ENCODE results near the gene ZNF180. TPM values are rescaled to one million over a fixed set of nuclear protein-coding genes. Genes with fewer than 3 reads are reported as not detected.

The ZNF180 gene
- total RNA-seq = 10 to 100 TPM in 1 of 4 donors, 1 to 10 TPM in 3; 6.4 to 59.7 (median 8.4) TPM

DNA sequence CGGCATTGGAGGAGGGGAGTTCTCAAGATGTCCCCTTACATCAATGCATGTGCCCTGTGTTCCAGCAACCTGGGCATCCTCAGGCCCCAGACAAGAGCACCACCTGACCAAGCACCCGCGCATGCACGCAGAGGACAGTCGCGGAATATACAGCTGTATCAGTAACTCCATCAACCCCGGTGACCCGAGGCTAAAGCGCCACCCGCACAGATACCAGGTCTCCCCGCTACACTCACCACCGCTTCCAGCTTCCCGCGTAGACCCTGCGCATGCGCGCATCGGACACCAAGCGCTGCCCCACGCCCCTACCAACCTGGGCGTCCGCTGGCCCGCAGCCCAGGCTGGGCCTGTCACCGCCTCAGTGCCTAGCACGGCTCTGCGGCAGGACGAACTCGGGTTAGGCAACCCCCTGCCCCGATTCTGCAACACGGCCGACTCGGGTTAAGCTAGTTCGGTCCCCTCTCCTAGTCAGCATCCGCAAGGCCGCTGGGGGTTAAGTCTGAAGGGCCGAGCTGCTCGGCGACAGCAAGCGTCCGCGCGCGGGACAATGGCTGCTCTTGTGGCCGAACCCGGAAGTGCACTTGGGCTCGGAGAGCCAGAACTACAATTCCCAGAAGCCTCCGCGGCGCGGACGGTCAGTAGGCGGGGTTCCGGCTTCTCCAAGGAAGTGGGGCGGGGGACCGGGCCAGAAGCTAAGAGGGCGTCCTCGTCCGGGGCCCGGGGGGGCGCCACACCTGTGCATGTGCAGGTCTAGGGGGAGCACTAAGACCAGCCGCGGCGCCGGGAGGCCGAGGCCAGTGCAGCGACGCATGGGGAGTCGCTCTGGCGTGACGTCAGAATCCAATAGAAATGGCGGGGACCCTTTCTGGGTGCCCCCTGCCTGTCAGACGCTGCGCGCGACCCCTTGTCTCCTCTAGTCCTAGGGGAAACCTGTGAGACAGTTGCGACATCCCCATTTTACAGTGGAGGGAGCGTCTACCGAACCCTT, at the start of gene ZNF180:
ZNF180 (minus strand) TSS at position 561 of the 988 bp plus-strand sequence. CDS start 3,188 bp downstream, outside the sequence.
- Histone ChIP-seq H3K36me3 (peaks cover 0 to 26% (median 13%) of the 10 kb centered on the region in 4 donors), H3K9me3 (peaks cover 16 to 24% of the 10 kb centered on the region in 2 donors), H3K27ac (peak within 1 kb of the TSS; percentile 83 to 86 (median 86)), H3K4me3 (peak within 1 kb of the TSS; percentile 62 to 80 (median 68)), H3K27me3 (peaks cover 9% of the 10 kb centered on the region), H3K4me1 (peaks cover 3 to 14% (median 11%) of the 10 kb centered on the region in 4 donors)
- 0% methylated on average over 3 to 52 of the region's 78 CpGs for WGBS, 2 donors (ENCODE audit: low coverage in 1 of 2)
- peak; percentile 96 for DNase-seq
- peak; percentile 61 to 98 (median 75) for TF ChIP-seq CTCF (IDR thresholded peaks at IDR 0.05)
- TF ChIP-seq POLR2A (IDR thresholded peaks at IDR 0.05) = peak; percentile 86
- peak; percentile 52 to 93 (median 81) for TF ChIP-seq POLR2AphosphoS5 (IDR thresholded peaks at IDR 0.05)
- TF ChIP-seq EP300 (IDR thresholded peaks at IDR 0.05; ENCODE audit: low read depth) = no peak
- intact Hi-C loops (cut with DNase I; ENCODE audit: low total_unique reads) = no loop called here
- in situ Hi-C loops (cut with MboI; ENCODE audit: low pct_ligation_motif_present in 1 of 4, low pct_unique_long_range_greater_than_20kb in 1 of 4, low sequenced_read_pairs in 3 of 4) = no loop called here

DNA sequence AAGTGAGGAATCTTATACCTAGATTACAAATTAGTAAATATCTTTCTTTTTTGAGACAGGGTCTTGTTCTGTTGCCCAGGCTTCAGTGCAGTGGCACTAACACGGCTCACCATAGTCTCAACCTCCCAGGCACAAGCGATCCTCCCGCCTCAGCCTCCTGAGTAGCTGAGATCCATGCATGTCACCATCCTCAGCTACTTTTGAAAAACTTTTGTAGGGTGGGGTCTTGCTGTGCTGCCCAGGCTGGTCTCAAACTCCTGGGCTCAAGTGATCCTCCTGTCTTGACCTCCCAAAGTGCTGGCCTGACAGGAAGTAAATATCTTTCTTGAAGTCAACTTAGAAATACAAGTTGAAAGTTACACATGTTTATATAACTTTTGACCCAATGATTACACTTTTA, 49.2 kb upstream of the ZNF180 start:
- Histone ChIP-seq H3K4me3 (no peak overlapping the region), H3K4me1 (peaks cover 0 to 5% (median 0%) of the 10 kb centered on the region in 4 donors), H3K27me3 (no peaks in the 10 kb centered on the region), H3K9me3 (no peaks in the 10 kb centered on the region), H3K36me3 (no peaks in the 10 kb centered on the region), H3K27ac (no peak overlapping the region)
- intact Hi-C loops (cut with DNase I; ENCODE audit: low total_unique reads) (no loop called here), in situ Hi-C loops (cut with MboI; ENCODE audit: low pct_ligation_motif_present in 1 of 4, low pct_unique_long_range_greater_than_20kb in 1 of 4, low sequenced_read_pairs in 3 of 4) (no loop called here)
- no peak for DNase-seq
- no peak for TF ChIP-seq EP300 (IDR thresholded peaks at IDR 0.05; ENCODE audit: low read depth)
- no peak for TF ChIP-seq CTCF (IDR thresholded peaks at IDR 0.05)
- no peak for TF ChIP-seq POLR2AphosphoS5 (IDR thresholded peaks at IDR 0.05)
- 96 to 100% methylated on average over 2 to 3 of the region's 3 CpGs for WGBS, 2 donors (ENCODE audit: low coverage in 1 of 2)

- H3K4me1 ChIP-seq = peaks cover 0 to 1% (median 0%) of the 10 kb centered on the region in 4 donors
- intact Hi-C loops (cut with DNase I; ENCODE audit: low total_unique reads) (no loop called here), in situ Hi-C loops (cut with MboI; ENCODE audit: low pct_ligation_motif_present in 1 of 4, low pct_unique_long_range_greater_than_20kb in 1 of 4, low sequenced_read_pairs in 3 of 4) (no loop called here)
- TF ChIP-seq POLR2AphosphoS5 (IDR thresholded peaks at IDR 0.05) = no peak
- TF ChIP-seq CTCF (IDR thresholded peaks at IDR 0.05) = no peak
- no peaks in the 10 kb centered on the region for H3K27me3 ChIP-seq
- no peak overlapping the region for H3K4me3 ChIP-seq
- 82 to 100% methylated on average over 1 to 4 of the region's 4 CpGs for WGBS, 2 donors (ENCODE audit: low coverage in 1 of 2)
- no peak for DNase-seq
- no peaks in the 10 kb centered on the region for H3K36me3 ChIP-seq
- no peaks in the 10 kb centered on the region for H3K9me3 ChIP-seq
- no peak overlapping the region for H3K27ac ChIP-seq
Observed at GRCh38 chr19:44548736-44549135, 48.4 kb upstream of the ZNF180 start.

DNA sequence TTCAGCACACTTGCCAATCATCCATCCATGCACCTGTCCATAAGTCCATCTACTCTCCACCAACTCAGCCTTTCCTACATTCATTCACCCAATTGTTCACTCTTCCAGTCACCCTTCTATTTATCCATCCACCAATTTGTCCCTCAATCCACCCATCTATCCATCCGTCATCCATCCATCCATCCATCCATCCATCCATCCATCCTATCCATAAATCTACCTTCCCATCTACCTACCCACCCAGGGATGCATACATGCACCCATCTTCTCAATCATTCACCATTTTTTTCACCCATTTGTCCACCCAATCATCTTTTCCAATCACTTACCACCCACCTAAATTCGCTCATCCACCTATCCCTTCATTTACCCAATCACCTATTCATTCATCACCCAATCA, 43.7 kb upstream of the ZNF180 start:
- in situ Hi-C loops (cut with MboI; ENCODE audit: low pct_ligation_motif_present in 1 of 4, low pct_unique_long_range_greater_than_20kb in 1 of 4, low sequenced_read_pairs in 3 of 4) (no loop called here), intact Hi-C loops (cut with DNase I; ENCODE audit: low total_unique reads) (no loop called here)
- H3K27ac ChIP-seq = no peak overlapping the region
- WGBS, 2 donors (ENCODE audit: low coverage in 1 of 2) = 44 to 67% methylated on average over 2 of the region's 2 CpGs
- H3K4me3 ChIP-seq = no peak overlapping the region
- DNase-seq = no peak
- H3K9me3 ChIP-seq = no peaks in the 10 kb centered on the region
- TF ChIP-seq CTCF (IDR thresholded peaks at IDR 0.05) (no peak), POLR2AphosphoS5 (IDR thresholded peaks at IDR 0.05) (no peak), POLR2A (IDR thresholded peaks at IDR 0.05) (no peak), EP300 (IDR thresholded peaks at IDR 0.05; ENCODE audit: low read depth) (no peak)
- H3K4me1 ChIP-seq = no peaks in the 10 kb centered on the region
- H3K27me3 ChIP-seq = no peaks in the 10 kb centered on the region
- H3K36me3 ChIP-seq = no peaks in the 10 kb centered on the region

All from transverse colon (tissue), 4 donors.